OCI-LY7 (cell line): ENCODE results near the gene SMAD4. TPM values are rescaled to one million over a fixed set of nuclear protein-coding genes. Genes with fewer than 3 reads are reported as not detected.

Experiments used
- BruUV-seq: library from RNA; stranded (reverse); fragments of 400-500 nt; replicated peaks from 2 replicates; lab custom pipeline; 2021; lab: Mats Ljungman, UMichigan
- CTCF ChIA-PET: fragments of 300-600 bp; sonication (Branson Sonifier 250); formaldehyde crosslinking; loops from one replicate; lab custom pipeline; 2022; ENCODE audit warnings: antibody characterized with exemption; ENCODE audit not compliant: unreplicated experiment; lab: Charles Lee
- POLR2A ChIA-PET: fragments of 300-600 bp; sonication (Branson Sonifier 250); formaldehyde crosslinking; loops from one replicate; lab custom pipeline; 2022; ENCODE audit warnings: antibody characterized with exemption; lab: Charles Lee
- DNase-seq: peaks from one replicate; pipeline ENCODE4 v3.0.0-alpha.2; 2015; ENCODE audit warnings: low spot score
- H2AFZ ChIP-seq: fragments of 200-600 bp; sonication (generic), shearing (Covaris generic); 2 replicates; pipeline ENCODE4 v1.6.1; 2014; ENCODE audit warnings: mild to moderate bottlenecking, antibody characterized with exemption, low read length, moderate library complexity
- H3K27ac ChIP-seq: fragments of 200-600 bp; sonication (generic); 2 replicates; pipeline ENCODE4 v1.5.1; 2014; ENCODE audit warnings: mixed run types, low read depth, mild to moderate bottlenecking, moderate library complexity, low read length, inconsistent platforms; ENCODE audit not compliant: poor library complexity, severe bottlenecking
- H3K36me3 ChIP-seq: fragments of 200-600 bp; sonication (generic); 2 replicates; pipeline ENCODE4 v1.6.1; 2014; ENCODE audit warnings: mild to moderate bottlenecking, antibody characterized with exemption, low read length, moderate library complexity, mixed read lengths; ENCODE audit not compliant: insufficient read depth
- H3K4me1 ChIP-seq: fragments of 200-600 bp; sonication (generic); 2 replicates; pipeline ENCODE4 v1.5.1; 2014; ENCODE audit warnings: mild to moderate bottlenecking, low read length; ENCODE audit not compliant: insufficient read depth, poor library complexity, severe bottlenecking
- H3K4me2 ChIP-seq: fragments of 200-600 bp; sonication (generic); 2 replicates; pipeline ENCODE4 v1.6.1; 2014; ENCODE audit warnings: mild to moderate bottlenecking, low read length
- H3K4me3 ChIP-seq: fragments of 200-600 bp; sonication (generic); 2 replicates; pipeline ENCODE4 v1.5.1; 2014; ENCODE audit warnings: mild to moderate bottlenecking, low read depth, low read length; ENCODE audit not compliant: poor library complexity, severe bottlenecking
- H3K79me2 ChIP-seq: fragments of 200-600 bp; sonication (generic); 2 replicates; pipeline ENCODE4 v1.6.1; 2016; ENCODE audit warnings: low read depth, mild to moderate bottlenecking, low read length, moderate library complexity, mixed read lengths; ENCODE audit not compliant: insufficient read depth
- H3K9me2 ChIP-seq: fragments of 200-600 bp; sonication (generic); 2 replicates; pipeline ENCODE4 v1.6.1; 2016; ENCODE audit warnings: mild to moderate bottlenecking, low read length, mixed read lengths; ENCODE audit not compliant: insufficient read depth
- H3K9me3 ChIP-seq: fragments of 200-600 bp; sonication (generic); 2 replicates; pipeline ENCODE4 v1.6.1; 2014; ENCODE audit warnings: mild to moderate bottlenecking, mixed run types, low read length, mixed read lengths
- H4K20me1 ChIP-seq: fragments of 200-600 bp; sonication (generic); 2 replicates; pipeline ENCODE4 v1.6.1; 2014; ENCODE audit warnings: mild to moderate bottlenecking, antibody characterized with exemption, low read length, moderate library complexity, mixed read lengths; ENCODE audit not compliant: insufficient read depth
- EZH2phosphoT487 ChIP-seq: fragments of 200-600 bp; sonication (generic); IDR thresholded peaks from 2 replicates; pipeline ENCODE4 v1.6.1; 2018; ENCODE audit warnings: low read depth, borderline replicate concordance, mild to moderate bottlenecking, mixed run types, antibody characterized with exemption, low read length, moderate library complexity, mixed read lengths
- intact Hi-C: fragments of 100-400 bp; cut with micrococcal nuclease; formaldehyde crosslinking; loops from one replicate; pipeline ENCODE4 v1.10.0; 2022; ENCODE audit not compliant: unreplicated experiment
- total RNA-seq, 2 experiments: library from RNA; depleted of rRNA in 1 of 2; stranded (reverse); fragments of >200 nt in 1 of 2; shearing (Covaris generic) in 1 of 2; gene quantifications; 2 replicates each; pipeline ENCODE4 v1.2.3, GENCODE V29; 2014 to 2022
- TF ChIP-seq, protein P1 (sequence below): fragments of 200-600 bp; sonication (generic); conservative IDR thresholded peaks from 2 replicates; pipeline ENCODE4 v1.5.1; 2014; ENCODE audit warnings: mild to moderate bottlenecking, antibody characterized with exemption, low read length, moderate library complexity, mixed read lengths

SMAD4 gene
- total RNA-seq, 2 experiments from 2014 or later, result 44.7 to 47.6 TPM

DNA sequence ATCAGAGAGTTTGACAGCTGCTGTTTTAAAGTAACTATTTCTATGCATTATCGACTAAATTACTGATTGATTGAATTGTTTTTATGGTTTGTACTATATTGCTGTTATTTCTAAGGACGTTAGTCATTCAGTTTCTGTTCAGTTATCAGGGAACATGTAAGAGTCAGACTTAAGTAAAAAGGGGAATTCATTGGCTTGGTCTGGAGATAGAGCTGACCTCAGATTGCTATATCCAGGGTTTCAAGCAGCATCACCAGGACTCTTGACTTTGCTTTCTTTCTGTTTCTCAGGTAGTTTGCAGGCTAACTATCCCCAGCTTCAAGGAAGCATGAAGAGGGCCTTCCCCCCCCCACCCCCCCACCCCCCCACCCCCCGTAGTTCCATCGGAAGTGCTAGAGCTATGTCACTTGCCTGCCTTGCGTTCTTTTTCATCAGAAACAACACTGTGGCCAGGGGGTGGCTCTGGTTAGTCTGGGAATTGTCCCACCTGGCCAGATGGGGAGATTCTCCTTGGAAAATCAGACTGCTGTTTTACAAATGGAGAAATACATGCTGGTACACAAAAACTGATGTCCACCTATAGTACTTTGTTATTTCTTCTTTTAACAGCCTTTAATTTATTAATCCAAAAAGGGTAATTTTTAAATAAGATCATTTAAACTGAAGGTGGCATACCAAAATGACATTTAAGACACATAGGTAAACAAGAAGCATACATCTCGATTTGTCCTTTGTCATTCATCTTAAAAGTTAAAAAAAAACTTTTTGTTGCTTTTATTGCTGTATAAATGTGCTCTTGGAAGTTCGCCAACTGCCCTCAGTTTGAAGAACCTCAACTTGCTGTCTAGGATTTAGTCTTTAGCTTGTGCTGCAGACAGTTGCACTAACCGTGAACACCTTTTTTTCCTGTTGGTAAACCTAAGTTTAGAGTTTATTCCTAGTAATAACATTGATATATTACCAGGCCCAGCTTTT is 9.4 kb downstream of the SMAD4 start:
- Histone ChIP-seq H3K4me1 (no peaks in the 10 kb centered on the region), H3K79me2 (peaks cover 76% of the 10 kb centered on the region), H2AFZ (no peak overlapping the region), H3K4me3 (no peak overlapping the region), H3K4me2 (no peak overlapping the region), H3K9me3 (no peaks in the 10 kb centered on the region), H3K9me2 (no peaks in the 10 kb centered on the region), H3K27ac (no peak overlapping the region), H3K36me3 (peaks cover 4% of the 10 kb centered on the region; the same call in 1 of the 2 replicates), H4K20me1 (no peaks in the 10 kb centered on the region; the same call in 1 of the 2 replicates)
- ChIA-PET POLR2A (interaction anchor here (1.0 to 1.2 kb wide), 2 partner anchors 8 to 215 kb away, joined by 3 to 4 read pairs; no protein-coding TSS in a partner anchor), CTCF (no interaction called here)
- intact Hi-C loops, result loop anchor here (10.0 kb wide), 1 partner anchor 155 kb away; the partner anchor contains the start of gene MEX3C
- DNase-seq, result no peak
- no TSS peak for BruUV-seq
- no peak for TF ChIP-seq EZH2phosphoT487
- TF ChIP-seq, protein P1, sequence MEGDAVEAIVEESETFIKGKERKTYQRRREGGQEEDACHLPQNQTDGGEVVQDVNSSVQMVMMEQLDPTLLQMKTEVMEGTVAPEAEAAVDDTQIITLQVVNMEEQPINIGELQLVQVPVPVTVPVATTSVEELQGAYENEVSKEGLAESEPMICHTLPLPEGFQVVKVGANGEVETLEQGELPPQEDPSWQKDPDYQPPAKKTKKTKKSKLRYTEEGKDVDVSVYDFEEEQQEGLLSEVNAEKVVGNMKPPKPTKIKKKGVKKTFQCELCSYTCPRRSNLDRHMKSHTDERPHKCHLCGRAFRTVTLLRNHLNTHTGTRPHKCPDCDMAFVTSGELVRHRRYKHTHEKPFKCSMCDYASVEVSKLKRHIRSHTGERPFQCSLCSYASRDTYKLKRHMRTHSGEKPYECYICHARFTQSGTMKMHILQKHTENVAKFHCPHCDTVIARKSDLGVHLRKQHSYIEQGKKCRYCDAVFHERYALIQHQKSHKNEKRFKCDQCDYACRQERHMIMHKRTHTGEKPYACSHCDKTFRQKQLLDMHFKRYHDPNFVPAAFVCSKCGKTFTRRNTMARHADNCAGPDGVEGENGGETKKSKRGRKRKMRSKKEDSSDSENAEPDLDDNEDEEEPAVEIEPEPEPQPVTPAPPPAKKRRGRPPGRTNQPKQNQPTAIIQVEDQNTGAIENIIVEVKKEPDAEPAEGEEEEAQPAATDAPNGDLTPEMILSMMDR, result no peak

DNA sequence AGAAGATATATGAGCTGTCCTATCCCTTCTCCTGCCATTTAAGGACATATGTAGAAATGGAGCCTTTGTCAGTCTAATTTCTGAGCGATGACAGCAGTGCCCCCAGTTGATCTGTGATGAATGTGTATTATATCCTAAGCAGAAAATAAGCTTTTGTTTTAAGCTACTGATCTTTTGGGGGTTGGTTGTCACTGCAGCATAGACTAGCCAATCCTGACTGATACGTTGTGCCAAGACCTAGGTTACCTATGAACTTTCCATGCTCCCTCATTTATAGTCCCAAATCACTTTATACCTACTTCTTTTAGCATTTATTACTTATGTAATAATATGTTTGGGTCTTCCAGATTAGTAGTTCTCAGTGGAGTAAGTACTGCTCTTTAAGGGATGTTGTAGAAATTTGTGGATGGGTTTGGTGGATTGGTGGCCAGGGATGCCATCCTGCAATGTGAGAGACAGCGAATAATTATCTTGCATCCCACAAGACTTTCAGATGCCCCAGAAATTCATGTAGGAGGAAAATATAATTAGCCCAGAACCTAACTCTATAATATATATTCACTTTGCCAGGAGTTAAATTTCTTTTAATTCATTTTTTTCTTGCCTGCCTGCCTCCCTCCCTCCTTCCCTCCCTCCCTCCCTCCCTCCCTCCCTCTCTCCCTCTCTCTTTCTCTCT is 11.8 kb downstream of the SMAD4 start:
- no peaks in the 10 kb centered on the region for H4K20me1 ChIP-seq
- DNase-seq, result no peak
- no TSS peak for BruUV-seq
- no peaks in the 10 kb centered on the region for H3K9me2 ChIP-seq
- H3K79me2 ChIP-seq, result peaks cover 71% of the 10 kb centered on the region
- peaks cover 2% of the 10 kb centered on the region for H3K36me3 ChIP-seq
- intact Hi-C loops, result no loop called here
- H3K27ac ChIP-seq, result no peak overlapping the region
- TF ChIP-seq, protein P1, result no peak
- no peak for TF ChIP-seq EZH2phosphoT487
- ChIA-PET CTCF (no interaction called here), POLR2A (interaction anchor here (1.1 kb wide), 1 partner anchor 10 kb away, joined by 5 read pairs; no protein-coding TSS in a partner anchor)
- H3K4me2 ChIP-seq, result no peak overlapping the region
- H3K4me3 ChIP-seq, result no peak overlapping the region
- no peaks in the 10 kb centered on the region for H3K4me1 ChIP-seq
- H2AFZ ChIP-seq, result no peak overlapping the region
- H3K9me3 ChIP-seq, result no peaks in the 10 kb centered on the region
